PC-3 (cell line): ENCODE results near the gene DIP2C.

Source experiments
- CTCF ChIP-seq: fragments of 300-600 bp; sonication (generic); conservative IDR thresholded peaks from 2 replicates; pipeline ENCODE4 v1.5.1; 2017; ENCODE audit warnings: antibody characterized with exemption, low read depth, mild to moderate bottlenecking, low read length
- EZH2 ChIP-seq: fragments of 300-600 bp; sonication (generic); IDR thresholded peaks from one replicate; pipeline ENCODE4 v1.6.1; 2017; ENCODE audit warnings: antibody characterized with exemption, mild to moderate bottlenecking, low read length; ENCODE audit not compliant: unreplicated experiment

GRCh38 chr10:310976-311639 is 378.4 kb downstream of the DIP2C start:
- TF ChIP-seq CTCF: no peak
- TF ChIP-seq EZH2: no peak
